ENCODE measurements around the gene BCL3. TPM values are rescaled to one million over a fixed set of nuclear protein-coding genes. Genes with fewer than 3 reads are reported as not detected.
A peak's percentile ranks its signal among the peaks of the same experiment; 100 is the strongest.

BCL3 gene
- total RNA-seq, 1 experiment from 2014 or later = 2.2 TPM

GRCh38 chr19:44757735-44758505 lies 9.4 kb downstream of the BCL3 start:
- DNase-seq = peak; percentile 74
- Histone ChIP-seq H3K14ac (ENCODE audit: insufficient read depth, low read length) (no peak overlapping the region), H2AFZ (ENCODE audit: low read length) (no peak overlapping the region), H3K4ac (ENCODE audit: low read depth, low read length) (no peak overlapping the region), H3K9ac (ENCODE audit: extremely low read depth, insufficient read length, low read length) (no peak overlapping the region), H2BK12ac (ENCODE audit: insufficient read length, low read depth, low read length) (no peak overlapping the region), H3K79me1 (ENCODE audit: insufficient read depth, low read depth, low read length, poor library complexity, severe bottlenecking) (no peaks in the 10 kb centered on the region), H4K5ac (ENCODE audit: insufficient read length, low read depth, low read length) (no peak overlapping the region), H3K27me3 (ENCODE audit: insufficient read depth, low read length) (peaks cover 30% of the 10 kb centered on the region), H3K18ac (ENCODE audit: insufficient read length, low read depth, low read length) (no peak overlapping the region), H4K8ac (replicated peaks; ENCODE audit: insufficient read length, low read depth, low read length) (no peak overlapping the region), H3T11ph (ENCODE audit: low read length) (no peak overlapping the region), H3K9me3 (ENCODE audit: control insufficient read depth, low read depth, low read length) (no peaks in the 10 kb centered on the region), H3K23ac (ENCODE audit: insufficient read length, low read depth, low read length) (no peak overlapping the region), H2BK15ac (ENCODE audit: low read depth, low read length) (no peak overlapping the region), H3K27ac (ENCODE audit: insufficient read length, low read depth, low read length) (no peak overlapping the region), H2BK120ac (ENCODE audit: low read depth, low read length, poor library complexity, severe bottlenecking) (no peak overlapping the region), H3K23me2 (ENCODE audit: insufficient read length, low read depth, low read length, poor library complexity, severe bottlenecking) (peaks cover 23% of the 10 kb centered on the region), H3K56ac (ENCODE audit: insufficient read length, low read depth, low read length) (no peak overlapping the region), H3K79me2 (ENCODE audit: insufficient read depth, low read length) (no peaks in the 10 kb centered on the region), H2BK20ac (ENCODE audit: low read depth, low read length, poor library complexity, severe bottlenecking) (no peak overlapping the region), H3K4me1 (ENCODE audit: insufficient read depth, low read length) (no peaks in the 10 kb centered on the region), H4K91ac (ENCODE audit: insufficient read length, low read depth, low read length) (no peak overlapping the region), H3K4me2 (ENCODE audit: insufficient read depth, insufficient read length, low read length) (peak overlapping the region; percentile 55), H2AK5ac (ENCODE audit: insufficient read length, low read length) (no peak overlapping the region), H4K20me1 (ENCODE audit: control insufficient read depth, insufficient read depth, insufficient read length) (no peaks in the 10 kb centered on the region), H2BK5ac (ENCODE audit: insufficient read length, low read length) (no peak overlapping the region)
- H3K9me3 Mint-ChIP-seq = no peaks in the 10 kb centered on the region; a peak in 1 of 5 replicates
- H3K27ac Mint-ChIP-seq = no peak overlapping the region; a peak in 1 of 7 replicates
- H3K4me1 Mint-ChIP-seq = peaks cover 22 to 39% of the 10 kb centered on the region in 2 experiments
- no peaks in the 10 kb centered on the region; a peak in 1 of 7 replicates for H3K36me3 Mint-ChIP-seq (ENCODE audit: insufficient read depth in 1 of 3, low read depth in 3 of 3)
- peak; percentile 22; the same call in 2 of the 3 replicates for TF ChIP-seq CTCF (conservative IDR thresholded peaks at IDR 0.05)
- WGBS (ENCODE audit: extremely low coverage, insufficient read length, low lambda C conversion rate) = no CpG with 5 or more reads among the region's 68 CpGs
- peaks cover 77% of the 10 kb centered on the region for H3K27me3 Mint-ChIP-seq (ENCODE audit: low read depth)
- H3K4me3 Mint-ChIP-seq = peak overlapping the region; percentile 72 to 90

All from H9 (cell line).